Osteocyte (in vitro differentiated cells): ENCODE results near the gene C3orf70. TPM values are rescaled to one million over a fixed set of nuclear protein-coding genes. Genes with fewer than 3 reads are reported as not detected.

Source experiments
- DNase-seq: peaks from one replicate; pipeline ENCODE4 v3.0.0; 2021; ENCODE audit warnings: mixed read lengths; ENCODE audit not compliant: unreplicated experiment; ENCODE audit errors: extremely low spot score
- H3K27ac Mint-ChIP-seq: one replicate; pipeline ENCODE4 v1.8.0; 2021; ENCODE audit warnings: mild to moderate bottlenecking, mixed read lengths; ENCODE audit not compliant: unreplicated experiment
- H3K27me3 Mint-ChIP-seq: one replicate; pipeline ENCODE4 v1.8.0; 2021; ENCODE audit warnings: mixed read lengths; ENCODE audit not compliant: unreplicated experiment
- H3K36me3 Mint-ChIP-seq: one replicate; pipeline ENCODE4 v1.8.0; 2021; ENCODE audit warnings: mixed read lengths; ENCODE audit not compliant: unreplicated experiment
- H3K4me1 Mint-ChIP-seq: one replicate; pipeline ENCODE4 v1.8.0; 2021; ENCODE audit warnings: mixed read lengths; ENCODE audit not compliant: unreplicated experiment
- H3K4me3 Mint-ChIP-seq: one replicate; pipeline ENCODE4 v1.8.0; 2021; ENCODE audit warnings: mild to moderate bottlenecking, moderate library complexity, mixed read lengths; ENCODE audit not compliant: unreplicated experiment
- H3K9me3 Mint-ChIP-seq: one replicate; pipeline ENCODE4 v1.8.0; 2021; ENCODE audit warnings: mixed read lengths; ENCODE audit not compliant: unreplicated experiment
- total RNA-seq: library from RNA; stranded (reverse); gene quantifications from 2 replicates; pipeline ENCODE4 v1.2.1, GENCODE V29; 2021
- TF ChIP-seq, protein P1 (sequence below): fragments of 200-600 bp; sonication (generic); IDR thresholded peaks from 2 replicates; pipeline ENCODE4 v1.5.0; 2021; ENCODE audit warnings: antibody characterized with exemption, mild to moderate bottlenecking, moderate library complexity

The C3orf70 gene
- total RNA-seq, 1 donor from 2014 or later, result 4.8 TPM

DNA sequence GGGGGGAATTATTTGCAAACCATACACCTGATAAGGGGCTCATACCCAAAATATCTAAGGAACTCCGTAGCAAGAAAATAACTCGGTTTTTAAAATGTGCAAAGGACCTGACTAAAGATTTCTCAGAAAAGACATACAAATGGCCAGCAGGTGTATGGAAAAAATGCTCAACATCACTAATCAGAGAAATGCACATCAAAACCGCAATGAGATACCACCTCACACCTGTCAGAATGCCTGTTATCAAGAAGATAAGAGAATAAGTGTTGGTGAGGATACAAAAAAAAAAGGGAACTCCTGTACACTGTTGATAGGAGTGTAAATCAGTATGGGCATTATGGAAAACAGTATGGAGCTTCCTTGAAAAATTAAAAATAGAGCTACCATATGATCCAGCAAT lies 89.4 kb downstream of the C3orf70 start:
- TF ChIP-seq, protein P1, sequence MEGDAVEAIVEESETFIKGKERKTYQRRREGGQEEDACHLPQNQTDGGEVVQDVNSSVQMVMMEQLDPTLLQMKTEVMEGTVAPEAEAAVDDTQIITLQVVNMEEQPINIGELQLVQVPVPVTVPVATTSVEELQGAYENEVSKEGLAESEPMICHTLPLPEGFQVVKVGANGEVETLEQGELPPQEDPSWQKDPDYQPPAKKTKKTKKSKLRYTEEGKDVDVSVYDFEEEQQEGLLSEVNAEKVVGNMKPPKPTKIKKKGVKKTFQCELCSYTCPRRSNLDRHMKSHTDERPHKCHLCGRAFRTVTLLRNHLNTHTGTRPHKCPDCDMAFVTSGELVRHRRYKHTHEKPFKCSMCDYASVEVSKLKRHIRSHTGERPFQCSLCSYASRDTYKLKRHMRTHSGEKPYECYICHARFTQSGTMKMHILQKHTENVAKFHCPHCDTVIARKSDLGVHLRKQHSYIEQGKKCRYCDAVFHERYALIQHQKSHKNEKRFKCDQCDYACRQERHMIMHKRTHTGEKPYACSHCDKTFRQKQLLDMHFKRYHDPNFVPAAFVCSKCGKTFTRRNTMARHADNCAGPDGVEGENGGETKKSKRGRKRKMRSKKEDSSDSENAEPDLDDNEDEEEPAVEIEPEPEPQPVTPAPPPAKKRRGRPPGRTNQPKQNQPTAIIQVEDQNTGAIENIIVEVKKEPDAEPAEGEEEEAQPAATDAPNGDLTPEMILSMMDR, result no peak
- peaks cover 8% of the 10 kb centered on the region for H3K9me3 Mint-ChIP-seq
- no peak overlapping the region for H3K27ac Mint-ChIP-seq

DNA sequence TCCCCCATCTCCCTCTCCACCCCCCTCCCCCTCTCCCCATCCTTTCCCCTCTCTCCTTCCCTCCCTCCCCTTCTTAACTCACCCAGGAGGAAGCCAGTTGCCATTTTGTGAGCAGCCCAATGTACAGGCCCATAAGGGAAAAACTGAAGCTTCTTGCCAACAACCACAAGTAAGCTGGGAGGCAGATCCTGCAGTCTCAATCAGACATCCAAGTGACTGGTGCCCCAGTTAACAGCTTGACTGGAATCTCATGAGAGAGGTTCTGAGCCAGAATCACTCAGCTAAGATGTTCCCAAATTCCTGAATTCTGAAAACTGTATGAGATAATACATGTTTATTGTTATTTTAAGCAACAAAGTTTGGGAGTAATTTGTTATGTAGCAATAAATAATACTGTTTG lies 90.7 kb downstream of the C3orf70 start:
- H3K27me3 Mint-ChIP-seq, result no peaks in the 10 kb centered on the region
- TF ChIP-seq, protein P1, result no peak
- DNase-seq, result peak; percentile 19
- H3K9me3 Mint-ChIP-seq, result peaks cover 17% of the 10 kb centered on the region
- no peak overlapping the region for H3K4me3 Mint-ChIP-seq
- no peaks in the 10 kb centered on the region for H3K4me1 Mint-ChIP-seq
- peaks cover 6% of the 10 kb centered on the region for H3K36me3 Mint-ChIP-seq
- no peak overlapping the region for H3K27ac Mint-ChIP-seq

More for the DNA sequence above, 89.4 kb downstream of the C3orf70 start:
- H3K4me1 Mint-ChIP-seq, result no peaks in the 10 kb centered on the region
- no peaks in the 10 kb centered on the region for H3K36me3 Mint-ChIP-seq
- no peak for DNase-seq
- no peak overlapping the region for H3K4me3 Mint-ChIP-seq
- H3K27me3 Mint-ChIP-seq, result no peaks in the 10 kb centered on the region

DNA sequence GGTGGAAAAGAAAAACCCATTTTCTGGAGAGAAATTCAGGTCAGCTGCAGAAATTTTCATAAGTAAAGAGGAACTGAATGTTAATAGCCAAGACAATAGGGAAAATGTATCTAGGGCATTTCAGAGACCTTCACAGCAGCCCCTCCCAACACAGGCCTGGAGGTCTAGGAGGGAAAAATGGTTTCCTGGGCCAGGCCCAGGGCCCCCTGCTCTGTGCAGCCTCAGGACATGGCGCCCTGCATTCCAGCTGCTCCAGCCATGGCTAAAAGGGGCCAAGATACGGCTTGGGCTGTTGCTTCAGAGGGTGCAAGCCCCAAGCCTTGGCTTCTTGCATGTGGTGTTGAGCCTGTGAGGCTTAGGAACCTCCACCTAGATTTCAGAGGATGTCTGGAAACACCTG lies 92.2 kb downstream of the C3orf70 start:
- no peaks in the 10 kb centered on the region for H3K27me3 Mint-ChIP-seq
- TF ChIP-seq, protein P1, result no peak
- H3K9me3 Mint-ChIP-seq, result peaks cover 28% of the 10 kb centered on the region
- H3K36me3 Mint-ChIP-seq, result peaks cover 16% of the 10 kb centered on the region
- no peak for DNase-seq
- H3K4me1 Mint-ChIP-seq, result no peaks in the 10 kb centered on the region
- H3K4me3 Mint-ChIP-seq, result no peak overlapping the region
- no peak overlapping the region for H3K27ac Mint-ChIP-seq

DNA sequence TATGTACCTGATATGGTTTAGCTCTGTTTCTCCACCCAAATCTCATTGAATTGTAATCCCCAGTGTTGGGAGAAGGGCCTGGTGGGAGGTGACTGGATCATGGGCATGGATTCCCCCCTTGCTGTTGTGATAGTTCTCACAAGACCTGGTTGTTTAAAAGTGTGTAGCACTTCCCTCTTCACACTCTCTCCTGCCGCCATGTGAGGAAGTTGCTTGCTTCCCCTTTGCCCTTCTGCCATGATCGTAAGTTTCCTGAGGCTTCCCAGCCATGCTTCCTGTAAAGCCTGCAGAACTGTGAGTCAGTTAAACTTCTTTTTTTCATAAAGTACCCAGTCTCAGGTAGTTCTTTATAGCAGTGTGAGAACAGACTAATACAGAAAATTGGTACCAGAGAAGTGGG lies 93.1 kb downstream of the C3orf70 start:
- Mint-ChIP-seq H3K4me3 (no peak overlapping the region), H3K36me3 (peaks cover 24% of the 10 kb centered on the region), H3K27me3 (no peaks in the 10 kb centered on the region), H3K27ac (no peak overlapping the region), H3K9me3 (peaks cover 33% of the 10 kb centered on the region), H3K4me1 (no peaks in the 10 kb centered on the region)
- TF ChIP-seq, protein P1, result no peak
- DNase-seq, result peak; percentile 17

DNA sequence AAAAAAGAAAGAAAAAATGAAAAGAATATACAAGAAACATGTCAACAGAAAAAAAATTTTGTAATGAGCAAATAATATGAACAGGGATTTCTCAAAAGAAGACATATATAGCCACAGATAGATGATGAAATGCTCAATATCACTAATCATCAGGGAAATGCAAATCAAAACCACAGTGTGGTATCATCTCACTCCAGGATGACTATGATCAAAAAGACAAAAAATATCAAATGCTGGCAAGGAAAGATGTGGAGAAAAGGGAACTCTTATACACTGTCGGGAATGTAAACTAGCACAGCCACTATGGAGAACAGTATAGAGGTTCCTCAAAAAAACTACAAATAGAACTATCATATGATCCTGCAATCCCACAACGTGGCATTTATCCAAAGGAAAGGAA lies 94.1 kb downstream of the C3orf70 start:
- no peak for DNase-seq
- Mint-ChIP-seq H3K27ac (no peak overlapping the region), H3K4me3 (no peak overlapping the region), H3K27me3 (no peaks in the 10 kb centered on the region), H3K36me3 (peaks cover 31% of the 10 kb centered on the region), H3K4me1 (no peaks in the 10 kb centered on the region), H3K9me3 (peaks cover 39% of the 10 kb centered on the region)
- TF ChIP-seq, protein P1, result no peak
